Common myeloid progenitor, CD34-positive (primary cell): ENCODE data around the gene BEX4. TPM values are rescaled to one million over a fixed set of nuclear protein-coding genes. Genes with fewer than 3 reads are reported as not detected.
A peak's percentile ranks its signal among the peaks of the same experiment; 100 is the strongest.
"Not testable (repeated sequence)": the region's sequence is repeated elsewhere in the genome, so short reads cannot be mapped to it uniquely, and the experiment has no call there.

ENCODE experiments used
- CTCF ChIA-PET: fragments of 350-600 bp; sonication (Branson Sonifier 250); formaldehyde crosslinking; loops from one replicate; lab custom pipeline; 2021; ENCODE audit warnings: antibody characterized with exemption; lab: Charles Lee
- POLR2A ChIA-PET: fragments of 350-600 bp; sonication (Branson Sonifier 250); formaldehyde crosslinking; loops from one replicate; lab custom pipeline; 2021; ENCODE audit warnings: antibody characterized with exemption; lab: Charles Lee
- DNase-seq, 3 donors: peaks; one replicate each; pipeline versions ENCODE4 v3.0.0 to v3.0.0-alpha.2; 2013
- H3K27ac ChIP-seq, 2 experiments: 1 replicate in 1 of 2; 2 replicates in 1 of 2; pipeline ENCODE4 v1.7.0; 2013; ENCODE audit warnings: inconsistent platforms in 2 of 2, low read length in 2 of 2, mild to moderate bottlenecking in 2 of 2, low read depth in 1 of 2, moderate library complexity in 1 of 2; ENCODE audit not compliant: severe bottlenecking in 2 of 2, insufficient read depth in 1 of 2, poor library complexity in 1 of 2
- H3K27me3 ChIP-seq, 5 experiments: replicated peaks in 2 of 5; 1 replicate in 3 of 5; 2 replicates in 2 of 5; pipeline versions ENCODE4 v1.6.1 to v1.7.0; 2013; ENCODE audit warnings: low read length in 4 of 5, mild to moderate bottlenecking in 2 of 5, moderate library complexity in 2 of 5, inconsistent platforms in 1 of 5; ENCODE audit not compliant: insufficient read depth in 5 of 5, control insufficient read depth in 4 of 5
- H3K36me3 ChIP-seq, 4 experiments: 1 replicate in 2 of 4; 2 replicates in 2 of 4; pipeline versions ENCODE4 v1.6.1 to v1.7.0; 2013; ENCODE audit warnings: low read length in 3 of 4, control low read depth in 1 of 4, mild to moderate bottlenecking in 1 of 4; ENCODE audit not compliant: control insufficient read depth in 4 of 4, insufficient read depth in 4 of 4
- H3K4me1 ChIP-seq, 4 experiments: 1 replicate in 3 of 4; 2 replicates in 1 of 4; pipeline versions ENCODE4 v1.6.1 to v1.7.1; 2013; ENCODE audit warnings: low read length in 3 of 4, mild to moderate bottlenecking in 3 of 4, control low read depth in 1 of 4, inconsistent platforms in 1 of 4, moderate library complexity in 1 of 4; ENCODE audit not compliant: control insufficient read depth in 4 of 4, insufficient read depth in 4 of 4; ENCODE audit errors: control extremely low read depth in 1 of 4
- H3K4me3 ChIP-seq, 7 experiments: 1 replicate in 4 of 7; 2 replicates in 3 of 7; pipeline versions ENCODE4 v1.5.1 to v1.7.0; 2013; ENCODE audit warnings: mild to moderate bottlenecking in 7 of 7, low read length in 6 of 7, moderate library complexity in 6 of 7, inconsistent platforms in 2 of 7, low read depth in 2 of 7, control low read depth in 1 of 7; ENCODE audit not compliant: insufficient read depth in 4 of 7, control insufficient read depth in 1 of 7; ENCODE audit errors: extremely low read depth in 1 of 7
- H3K9me3 ChIP-seq, 5 experiments: 1 replicate in 4 of 5; 2 replicates in 1 of 5; pipeline versions ENCODE4 v1.6.1 to v1.7.1; 2013; ENCODE audit warnings: low read length in 4 of 5, mild to moderate bottlenecking in 2 of 5, inconsistent platforms in 1 of 5, low read depth in 1 of 5, moderate library complexity in 1 of 5; ENCODE audit not compliant: control insufficient read depth in 4 of 5, insufficient read depth in 2 of 5; ENCODE audit errors: control extremely low read depth in 1 of 5
- WGBS: methylation state at CpG from one replicate; pipeline ENCODE4 v1.1.5; 2013; ENCODE audit not compliant: insufficient coverage; 5-methylcytosine and 5-hydroxymethylcytosine counted together
- polyA plus RNA-seq: library from polyadenylated mRNA; unstranded; fragments of 120-200 nt; gene quantifications from one replicate; pipeline ENCODE4 v1.2.1, GENCODE V29; 2013

The BEX4 gene, protein sequence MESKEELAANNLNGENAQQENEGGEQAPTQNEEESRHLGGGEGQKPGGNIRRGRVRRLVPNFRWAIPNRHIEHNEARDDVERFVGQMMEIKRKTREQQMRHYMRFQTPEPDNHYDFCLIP
- polyA plus RNA-seq = 107 TPM

DNA sequence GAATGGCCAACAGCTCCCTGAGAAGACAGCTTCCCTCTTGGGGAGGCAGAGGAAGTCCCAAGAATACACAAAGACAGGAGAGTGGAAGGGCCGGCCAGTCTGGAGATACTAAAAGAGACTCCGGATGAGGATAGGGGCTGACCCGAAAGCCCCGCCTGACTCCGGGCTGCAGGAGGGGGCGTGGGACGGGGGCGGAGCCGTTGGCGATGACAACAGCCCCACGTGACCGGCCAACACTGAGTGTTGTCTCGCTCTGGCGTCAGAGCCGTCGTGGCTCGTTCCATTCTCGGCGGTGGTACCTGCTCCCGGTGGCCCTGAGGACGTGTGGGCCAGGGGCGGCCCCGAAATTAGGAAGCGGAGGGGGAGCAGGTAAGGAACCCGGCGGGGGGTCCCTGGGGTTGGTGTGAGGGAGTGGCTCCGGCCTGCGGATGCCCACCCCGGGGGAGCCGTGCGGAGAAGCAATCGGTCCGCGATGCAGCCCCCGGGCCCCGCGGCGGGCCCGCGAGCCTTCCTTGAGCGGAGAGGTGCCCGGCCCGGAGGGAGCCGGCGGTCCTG is at the start of gene BEX4:
BEX4 (plus strand) TSS at position 239 of the 555 bp plus-strand sequence. CDS start 1,046 bp downstream, outside the sequence.
- Histone ChIP-seq H3K27ac (peak within 1 kb of the TSS; percentile 86 to 95), H3K4me3 (peak within 1 kb of the TSS; percentile 49 to 85 (median 70)), H3K27me3 (peaks cover 0 to 10% (median 0%) of the 10 kb centered on the region in 5 experiments), H3K4me1 (peaks cover 0 to 6% (median 4%) of the 10 kb centered on the region in 4 experiments), H3K36me3 (peaks cover 0 to 7% (median 3%) of the 10 kb centered on the region in 4 experiments), H3K9me3 (no peaks in the 10 kb centered on the region)
- WGBS = 31% methylated on average over 33 of the region's 45 CpGs
- ChIA-PET POLR2A (no interaction called here), CTCF (no interaction called here)
- peak; percentile 73 to 89 (median 87) for DNase-seq

DNA sequence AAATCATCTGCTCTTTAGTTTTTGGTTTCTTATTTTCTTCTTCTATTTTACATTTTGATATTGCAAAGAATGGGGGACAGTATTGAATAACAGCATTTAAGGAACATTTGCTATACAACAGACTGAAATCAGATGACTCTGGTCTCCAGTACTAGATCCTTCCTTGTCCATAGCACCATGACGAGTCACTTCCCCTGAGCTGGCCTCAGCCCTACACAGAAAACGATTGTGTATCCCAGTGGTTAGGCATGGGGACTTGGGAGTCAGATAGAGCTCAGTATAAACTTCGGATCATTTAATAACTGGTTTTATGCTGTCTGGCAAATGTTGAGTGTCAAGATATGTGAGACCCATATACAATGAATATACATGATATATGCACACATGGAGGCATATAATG is 44.7 kb upstream of the BEX4 start:
- H3K27ac ChIP-seq = no peak overlapping the region
- ChIA-PET POLR2A (no interaction called here), CTCF (no interaction called here)
- H3K27me3 ChIP-seq = no peaks in the 10 kb centered on the region
- H3K36me3 ChIP-seq = no peaks in the 10 kb centered on the region
- no peaks in the 10 kb centered on the region for H3K9me3 ChIP-seq
- WGBS = 40% methylated on average over 1 of the region's 3 CpGs
- H3K4me1 ChIP-seq = no peaks in the 10 kb centered on the region
- no peak for DNase-seq
- H3K4me3 ChIP-seq = no peak overlapping the region

DNA sequence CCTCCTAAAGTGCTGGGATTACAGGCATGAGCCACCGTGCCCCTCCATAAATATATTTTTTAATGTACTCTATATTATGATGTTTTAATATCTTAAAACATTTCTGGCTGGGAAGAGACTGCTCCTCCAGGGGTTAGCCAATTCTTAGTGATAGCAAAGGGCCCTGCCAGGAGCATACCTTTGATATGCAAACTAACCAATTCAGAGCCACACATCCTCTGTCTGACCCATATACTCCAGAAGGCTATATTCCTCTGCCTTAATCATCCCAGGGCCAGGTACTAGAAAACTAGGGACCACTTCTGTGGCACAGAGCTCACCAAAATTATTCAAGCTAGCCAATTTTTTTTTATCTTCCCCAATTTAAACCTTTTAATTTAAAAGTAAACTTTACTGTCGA is 43.6 kb upstream of the BEX4 start:
- no peak for DNase-seq
- CTCF ChIA-PET = interaction anchor here (0.6 kb wide), 2 partner anchors 1006 to 1839 kb away, joined by 3 read pairs; no protein-coding TSS in a partner anchor
- peaks cover 0 to 4% (median 1%) of the 10 kb centered on the region in 4 experiments for H3K4me1 ChIP-seq
- no peaks in the 10 kb centered on the region for H3K36me3 ChIP-seq
- H3K27ac ChIP-seq = no peak overlapping the region
- H3K9me3 ChIP-seq = no peaks in the 10 kb centered on the region
- H3K4me3 ChIP-seq = no peak overlapping the region
- POLR2A ChIA-PET = no interaction called here
- H3K27me3 ChIP-seq = no peaks in the 10 kb centered on the region
- WGBS = 83% methylated on average over 1 of the region's 2 CpGs

DNA sequence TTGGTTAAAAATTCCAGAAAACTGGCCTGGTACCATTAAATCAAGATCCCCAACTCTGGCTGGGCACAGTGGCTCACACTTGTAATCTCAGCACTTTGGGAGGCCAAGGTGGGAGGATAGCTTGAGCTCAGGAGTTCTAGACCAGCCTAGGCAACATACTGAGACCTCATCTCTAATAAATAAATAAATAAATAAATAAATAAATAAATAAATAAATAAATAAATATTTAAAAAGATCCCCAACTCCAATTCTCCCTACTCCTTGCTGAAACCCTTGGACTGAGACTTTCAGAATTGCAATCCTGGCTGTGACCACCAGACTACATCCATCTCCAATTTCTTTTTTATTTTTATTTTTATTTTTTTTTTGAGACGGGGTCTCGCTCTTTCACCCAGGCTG is 39.7 kb upstream of the BEX4 start:
- H3K36me3 ChIP-seq, DNase-seq, H3K27ac ChIP-seq, H3K9me3 ChIP-seq, POLR2A ChIA-PET, H3K4me1 ChIP-seq, H3K4me3 ChIP-seq, H3K27me3 ChIP-seq: not testable (repeated sequence)
- CTCF ChIA-PET = interaction anchor here (0.6 to 2.3 kb wide), 3 partner anchors 224 to 366 kb away, joined by 3 to 16 read pairs (median 7); no protein-coding TSS in a partner anchor
- 93% methylated on average over 2 of the region's 2 CpGs for WGBS

DNA sequence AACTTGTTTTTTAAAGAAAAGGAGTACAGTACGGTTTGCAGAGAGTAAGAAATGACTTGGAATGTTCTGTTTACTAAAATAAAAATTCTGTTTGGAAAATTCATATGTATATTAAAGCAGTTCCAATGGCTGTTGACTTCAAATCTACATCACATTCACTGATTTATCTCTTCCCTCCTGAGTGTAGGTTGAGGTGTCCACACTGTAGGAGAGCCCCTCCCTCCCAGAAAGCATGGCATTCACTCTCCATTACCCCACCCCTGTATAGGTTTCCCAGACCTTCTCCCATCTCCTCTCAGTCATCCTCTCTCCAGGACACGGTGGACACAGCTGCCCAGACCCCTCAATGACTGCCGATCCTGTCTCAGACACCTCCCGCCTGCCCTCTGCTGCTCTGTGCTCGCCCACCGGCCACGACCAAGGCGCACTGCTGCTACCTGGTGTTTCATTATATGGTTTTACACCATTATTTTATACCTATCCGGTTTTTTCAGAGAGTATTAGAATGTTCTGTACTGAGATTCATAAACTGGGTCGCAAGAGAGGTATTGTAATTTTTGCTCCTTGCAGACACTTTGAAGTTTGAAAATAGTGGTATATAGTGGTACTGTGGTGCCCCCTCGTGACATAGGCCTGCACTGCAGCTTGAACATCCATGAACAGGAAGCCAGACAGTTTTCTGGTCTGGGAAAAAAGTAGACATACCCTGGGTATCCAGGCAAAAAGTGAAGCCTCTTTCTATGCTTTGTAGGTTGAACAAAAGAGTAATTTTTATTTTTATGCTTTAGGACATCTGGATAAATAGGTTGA is 38.8 kb upstream of the BEX4 start:
- CTCF ChIA-PET = interaction anchor here (0.6 to 2.3 kb wide), 4 partner anchors 216 to 365 kb away, joined by 3 to 16 read pairs (median 3); no protein-coding TSS in a partner anchor
- H3K9me3 ChIP-seq = no peaks in the 10 kb centered on the region

DNA sequence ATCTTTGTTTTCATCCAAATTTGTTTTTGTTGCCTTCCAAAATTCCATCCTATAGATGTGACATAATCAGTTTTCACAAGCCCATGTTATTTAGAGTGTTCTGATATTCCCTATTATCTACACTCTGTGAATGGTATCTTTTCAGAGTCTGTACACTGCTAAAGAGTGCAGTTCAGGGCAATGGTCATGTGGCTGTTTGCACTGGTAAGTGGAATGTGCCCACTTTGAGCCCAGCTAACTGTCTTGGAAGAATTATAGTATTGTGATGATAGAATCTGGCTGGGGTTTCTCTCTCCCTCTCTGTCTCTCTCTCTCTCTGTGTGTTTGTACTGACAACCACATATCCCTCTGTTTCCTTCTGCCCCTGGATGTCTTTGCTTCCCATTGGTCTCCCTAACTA is 37.4 kb upstream of the BEX4 start:
- no peak for DNase-seq
- Histone ChIP-seq H3K4me3 (no peak overlapping the region), H3K9me3 (no peaks in the 10 kb centered on the region), H3K4me1 (peaks cover 0 to 4% (median 1%) of the 10 kb centered on the region in 4 experiments), H3K27me3 (peaks cover 0 to 7% (median 0%) of the 10 kb centered on the region in 5 experiments), H3K27ac (no peak overlapping the region), H3K36me3 (no peaks in the 10 kb centered on the region)
- CTCF ChIA-PET = interaction anchor here (2.3 kb wide), 1 partner anchor 226 kb away, joined by 16 read pairs; no protein-coding TSS in a partner anchor
- POLR2A ChIA-PET = no interaction called here

More for the DNA sequence above, 38.8 kb upstream of the BEX4 start:
- H3K27me3 ChIP-seq = peaks cover 0 to 7% (median 0%) of the 10 kb centered on the region in 5 experiments
- H3K4me1 ChIP-seq = peaks cover 0 to 4% (median 1%) of the 10 kb centered on the region in 4 experiments
- 42% methylated on average over 6 of the region's 11 CpGs for WGBS
- no peak overlapping the region for H3K27ac ChIP-seq
- POLR2A ChIA-PET = no interaction called here
- peak; percentile 33 to 73 (median 63) for DNase-seq
- peak overlapping the region in 3 of 7 experiments; percentile 17 to 68 (median 34) for H3K4me3 ChIP-seq
- no peaks in the 10 kb centered on the region for H3K36me3 ChIP-seq
